Spinal cord (tissue), 10 donors: Measurements from ENCODE around the gene UPB1. TPM values are rescaled to one million over a fixed set of nuclear protein-coding genes. Genes with fewer than 3 reads are reported as not detected.

Source experiments
- DNase-seq, 6 donors: peaks; one replicate each; pipeline versions ENCODE4 v3.0.0 to v3.0.0-alpha.2; 2013 to 2015; ENCODE audit warnings: low spot score in 6 of 6, low read depth in 4 of 6
- H3K27ac ChIP-seq: one replicate; pipeline ENCODE4 v1.5.1; 2013; ENCODE audit warnings: low read depth, low read length, control low read depth
- H3K27me3 ChIP-seq: one replicate; pipeline ENCODE4 v1.6.1; 2013; ENCODE audit warnings: low read length; ENCODE audit not compliant: control insufficient read depth, insufficient read depth
- H3K36me3 ChIP-seq: one replicate; pipeline ENCODE4 v1.6.1; 2013; ENCODE audit warnings: low read length; ENCODE audit not compliant: control insufficient read depth, insufficient read depth
- H3K4me1 ChIP-seq: one replicate; pipeline ENCODE4 v1.6.1; 2013; ENCODE audit warnings: low read length; ENCODE audit not compliant: control insufficient read depth, insufficient read depth
- H3K4me3 ChIP-seq: one replicate; pipeline ENCODE4 v1.5.1; 2013; ENCODE audit warnings: low read depth, low read length, control low read depth
- H3K9me3 ChIP-seq: one replicate; pipeline ENCODE4 v1.6.1; 2013; ENCODE audit warnings: low read length; ENCODE audit not compliant: control insufficient read depth, insufficient read depth
- WGBS: methylation state at CpG from one replicate; pipeline ENCODE4 v1.1.5; 2013; ENCODE audit warnings: missing lambda C conversion rate; ENCODE audit not compliant: insufficient coverage; 5-methylcytosine and 5-hydroxymethylcytosine counted together
- polyA plus RNA-seq, 2 donors: library from polyadenylated mRNA; unstranded; fragments of 120-200 nt; gene quantifications; one replicate each; pipeline ENCODE4 v1.2.1, GENCODE V29; 2013; ENCODE audit not compliant: insufficient read length in 2 of 2
- total RNA-seq, 2 donors: library from RNA; depleted of rRNA in 1 of 2; stranded (reverse); fragments of 120-200 nt in 1 of 2; fragments of >200 nt in 1 of 2; gene quantifications; one replicate each; pipeline versions ENCODE4 v1.2.3 to v1.2.4, GENCODE V29; 2013 to 2014
- donor health status: healthy.

Gene UPB1
- total and polyA plus RNA-seq, 4 donors: 0.57 to 2.2 (median 1.1) TPM

- peaks cover 5% of the 10 kb centered on the region for H3K4me1 ChIP-seq
- no peak overlapping the region for H3K27ac ChIP-seq
- WGBS: 82% methylated on average over 9 of the region's 10 CpGs
- H3K36me3 ChIP-seq: peaks cover 62% of the 10 kb centered on the region
- no peak for DNase-seq
- H3K4me3 ChIP-seq: no peak overlapping the region
- no peaks in the 10 kb centered on the region for H3K27me3 ChIP-seq
- H3K9me3 ChIP-seq: no peaks in the 10 kb centered on the region
Measured at GRCh38 chr22:24567668-24568067, 72.5 kb downstream of the UPB1 start.

GRCh38 chr22:24571266-24571665 is 76.1 kb downstream of the UPB1 start:
- WGBS: 89% methylated on average over 7 of the region's 7 CpGs
- Histone ChIP-seq H3K36me3 (peaks cover 74% of the 10 kb centered on the region), H3K27ac (no peak overlapping the region), H3K27me3 (no peaks in the 10 kb centered on the region), H3K4me1 (peaks cover 5% of the 10 kb centered on the region), H3K4me3 (no peak overlapping the region), H3K9me3 (no peaks in the 10 kb centered on the region)
- DNase-seq: no peak

GRCh38 chr22:24576778-24577177 is 81.6 kb downstream of the UPB1 start:
- Histone ChIP-seq H3K9me3 (no peaks in the 10 kb centered on the region), H3K27ac (no peak overlapping the region), H3K4me3 (no peak overlapping the region), H3K4me1 (no peaks in the 10 kb centered on the region), H3K27me3 (no peaks in the 10 kb centered on the region), H3K36me3 (peaks cover 45% of the 10 kb centered on the region)
- no CpG with 5 or more reads among the region's 1 CpG for WGBS
- DNase-seq: no peak

Other genes with a start within 250 kb of the UPB1 start
- gene SPECC1L, start 224.5 kb upstream of the UPB1 start, total RNA-seq: 10 to 100 TPM; 38.9 to 50.5 TPM
- 10 to 100 TPM; 37.0 to 38.2 TPM for gene SPECC1L, start 224.5 kb upstream of the UPB1 start, polyA plus RNA-seq
- 10 to 100 TPM in 1 of 2 donors, 1 to 10 TPM in 1; 9.6 to 18.8 TPM for gene ADORA2A, start 67.7 kb upstream of the UPB1 start, total RNA-seq
- gene ADORA2A, start 67.7 kb upstream of the UPB1 start, polyA plus RNA-seq: 10 to 100 TPM; 20.9 TPM
- gene GUCD1, start 59.8 kb downstream of the UPB1 start, total RNA-seq: 10 to 100 TPM; 53.1 to 75.1 TPM
- gene GUCD1, start 59.8 kb downstream of the UPB1 start, polyA plus RNA-seq: 10 to 100 TPM; 51.7 to 62.9 TPM
- gene SNRPD3, start 60.7 kb downstream of the UPB1 start, total RNA-seq: 100 to 1,000 TPM; 129 TPM
- gene SNRPD3, start 60.7 kb downstream of the UPB1 start, polyA plus RNA-seq: 100 to 1,000 TPM; 107 to 130 TPM
- gene LRRC75B, start 97.7 kb downstream of the UPB1 start, total RNA-seq: 10 to 100 TPM in 1 of 2 donors, 1 to 10 TPM in 1; 6.3 to 24.8 TPM
- gene LRRC75B, start 97.7 kb downstream of the UPB1 start, polyA plus RNA-seq: 10 to 100 TPM; 32.0 to 38.7 TPM
- 1 to 10 TPM; 2.3 to 4.4 TPM for gene GGT1, start 107.9 kb downstream of the UPB1 start, total RNA-seq
- gene GGT1, start 107.9 kb downstream of the UPB1 start, polyA plus RNA-seq: 1 to 10 TPM; 5.1 to 7.3 TPM